Stimulated activated naive CD4-positive, alpha-beta T cell treated with Interleukin-2 at 50 U/mL for 16 hours (primary cell): ENCODE results near the gene ELF1.
"Not testable (repeated sequence)": the region's sequence is repeated elsewhere in the genome, so short reads cannot be mapped to it uniquely, and the experiment has no call there.

ENCODE experiments used
- DNase-seq: peaks from one replicate; lab custom pipeline; 2025; lab: John Stamatoyannopoulos, UW

The ELF1 gene

GRCh38 chr13:41042419-41042818 is 23.3 kb upstream of the ELF1 start:
- DNase-seq: not testable (repeated sequence)

- DNase-seq: no peak
Measured at GRCh38 chr13:41040584-41041334, 21.6 kb upstream of the ELF1 start.

GRCh38 chr13:41039746-41040145 is 20.6 kb upstream of the ELF1 start:
- no peak for DNase-seq

- not testable (repeated sequence) for DNase-seq
Measured at GRCh38 chr13:41036557-41036956, 17.4 kb upstream of the ELF1 start.

- no peak for DNase-seq
Measured at GRCh38 chr13:41034881-41035280, 15.8 kb upstream of the ELF1 start.

GRCh38 chr13:41034382-41034781 is 15.3 kb upstream of the ELF1 start:
- no peak for DNase-seq

GRCh38 chr13:41032691-41033376 is 13.7 kb upstream of the ELF1 start:
- DNase-seq: no peak

GRCh38 chr13:41029629-41030028 is 10.5 kb upstream of the ELF1 start:
- DNase-seq: no peak

GRCh38 chr13:41028051-41028450 is 8.9 kb upstream of the ELF1 start:
- no peak for DNase-seq

- DNase-seq: no peak
Measured at GRCh38 chr13:41026788-41027187, 7.7 kb upstream of the ELF1 start.

GRCh38 chr13:41025518-41025917 is 6.4 kb upstream of the ELF1 start:
- no peak for DNase-seq

GRCh38 chr13:41019578-41020347 is 647 bp upstream of the ELF1 start:
- no peak for DNase-seq

- no peak for DNase-seq
Measured at GRCh38 chr13:41018602-41018948, 541 bp downstream of the ELF1 start.

- no peak for DNase-seq
Measured at GRCh38 chr13:41017817-41018601, 1.1 kb downstream of the ELF1 start.

- DNase-seq: no peak
Measured at GRCh38 chr13:41017159-41017558, 2.0 kb downstream of the ELF1 start.

- no peak for DNase-seq
Measured at GRCh38 chr13:41015920-41016319, 3.2 kb downstream of the ELF1 start.

- no peak for DNase-seq
Measured at GRCh38 chr13:41013835-41014234, 5.3 kb downstream of the ELF1 start.

GRCh38 chr13:41012536-41012935 is 6.6 kb downstream of the ELF1 start:
- no peak for DNase-seq

- no peak for DNase-seq
Measured at GRCh38 chr13:41011382-41011956, 7.6 kb downstream of the ELF1 start.

- DNase-seq: no peak
Measured at GRCh38 chr13:41008349-41008980, 10.7 kb downstream of the ELF1 start.

GRCh38 chr13:41007744-41008128 is 11.4 kb downstream of the ELF1 start:
- DNase-seq: no peak
